ENCODE measurements around the gene MORC3. TPM values are rescaled to one million over a fixed set of nuclear protein-coding genes. Genes with fewer than 3 reads are reported as not detected.

MORC3 gene
- total RNA-seq, 1 experiment from 2014 or later: 18.7 TPM

GRCh38 chr21:36411301-36411700 lies 91.3 kb downstream of the MORC3 start:
- Histone ChIP-seq H3K79me2 (ENCODE audit: insufficient read depth, low read length) (no peaks in the 10 kb centered on the region), H2AFZ (ENCODE audit: low read length) (no peak overlapping the region), H2BK20ac (ENCODE audit: low read depth, low read length, poor library complexity, severe bottlenecking) (no peak overlapping the region), H2BK5ac (ENCODE audit: insufficient read length, low read length) (no peak overlapping the region), H2AK5ac (ENCODE audit: insufficient read length, low read length) (no peak overlapping the region), H2BK12ac (ENCODE audit: insufficient read length, low read depth, low read length) (no peak overlapping the region), H3K9ac (ENCODE audit: extremely low read depth, insufficient read length, low read length) (no peak overlapping the region), H3K56ac (ENCODE audit: insufficient read length, low read depth, low read length) (no peak overlapping the region), H3K4me2 (ENCODE audit: insufficient read depth, insufficient read length, low read length) (no peak overlapping the region), H3T11ph (ENCODE audit: low read length) (no peak overlapping the region), H3K27me3 (ENCODE audit: insufficient read depth, low read length) (no peaks in the 10 kb centered on the region), H3K14ac (ENCODE audit: insufficient read depth, low read length) (no peak overlapping the region), H3K23ac (ENCODE audit: insufficient read length, low read depth, low read length) (no peak overlapping the region), H3K27ac (ENCODE audit: insufficient read length, low read depth, low read length) (no peak overlapping the region), H4K91ac (ENCODE audit: insufficient read length, low read depth, low read length) (no peak overlapping the region), H3K18ac (ENCODE audit: insufficient read length, low read depth, low read length) (no peak overlapping the region), H2BK120ac (ENCODE audit: low read depth, low read length, poor library complexity, severe bottlenecking) (no peak overlapping the region), H3K9me3 (ENCODE audit: control insufficient read depth, low read depth, low read length) (no peaks in the 10 kb centered on the region), H3K4me1 (ENCODE audit: insufficient read depth, low read length) (no peaks in the 10 kb centered on the region), H2BK15ac (ENCODE audit: low read depth, low read length) (no peak overlapping the region), H3K23me2 (ENCODE audit: insufficient read length, low read depth, low read length, poor library complexity, severe bottlenecking) (no peaks in the 10 kb centered on the region), H3K4ac (ENCODE audit: low read depth, low read length) (no peak overlapping the region), H4K5ac (ENCODE audit: insufficient read length, low read depth, low read length) (no peak overlapping the region), H4K20me1 (ENCODE audit: control insufficient read depth, insufficient read depth, insufficient read length) (no peaks in the 10 kb centered on the region), H4K8ac (replicated peaks; ENCODE audit: insufficient read length, low read depth, low read length) (no peak overlapping the region), H3K79me1 (ENCODE audit: insufficient read depth, low read depth, low read length, poor library complexity, severe bottlenecking) (no peaks in the 10 kb centered on the region)
- Mint-ChIP-seq H3K27ac (no peak overlapping the region), H3K4me1 (peaks cover 11 to 16% of the 10 kb centered on the region in 2 experiments), H3K4me3 (no peak overlapping the region), H3K9me3 (no peaks in the 10 kb centered on the region), H3K36me3 (ENCODE audit: insufficient read depth in 1 of 3, low read depth in 3 of 3) (peaks cover 26 to 74% (median 73%) of the 10 kb centered on the region in 3 experiments), H3K27me3 (ENCODE audit: low read depth) (no peaks in the 10 kb centered on the region)
- no peak for DNase-seq
- no peak for TF ChIP-seq CTCF (conservative IDR thresholded peaks at IDR 0.05)
- no CpG with 5 or more reads among the region's 10 CpGs for WGBS (ENCODE audit: extremely low coverage, insufficient read length, low lambda C conversion rate)
